ENCODE data around the gene GCC2.
"Not testable (repeated sequence)": the region's sequence is repeated elsewhere in the genome, so short reads cannot be mapped to it uniquely, and the experiment has no call there.

The GCC2 gene

DNA sequence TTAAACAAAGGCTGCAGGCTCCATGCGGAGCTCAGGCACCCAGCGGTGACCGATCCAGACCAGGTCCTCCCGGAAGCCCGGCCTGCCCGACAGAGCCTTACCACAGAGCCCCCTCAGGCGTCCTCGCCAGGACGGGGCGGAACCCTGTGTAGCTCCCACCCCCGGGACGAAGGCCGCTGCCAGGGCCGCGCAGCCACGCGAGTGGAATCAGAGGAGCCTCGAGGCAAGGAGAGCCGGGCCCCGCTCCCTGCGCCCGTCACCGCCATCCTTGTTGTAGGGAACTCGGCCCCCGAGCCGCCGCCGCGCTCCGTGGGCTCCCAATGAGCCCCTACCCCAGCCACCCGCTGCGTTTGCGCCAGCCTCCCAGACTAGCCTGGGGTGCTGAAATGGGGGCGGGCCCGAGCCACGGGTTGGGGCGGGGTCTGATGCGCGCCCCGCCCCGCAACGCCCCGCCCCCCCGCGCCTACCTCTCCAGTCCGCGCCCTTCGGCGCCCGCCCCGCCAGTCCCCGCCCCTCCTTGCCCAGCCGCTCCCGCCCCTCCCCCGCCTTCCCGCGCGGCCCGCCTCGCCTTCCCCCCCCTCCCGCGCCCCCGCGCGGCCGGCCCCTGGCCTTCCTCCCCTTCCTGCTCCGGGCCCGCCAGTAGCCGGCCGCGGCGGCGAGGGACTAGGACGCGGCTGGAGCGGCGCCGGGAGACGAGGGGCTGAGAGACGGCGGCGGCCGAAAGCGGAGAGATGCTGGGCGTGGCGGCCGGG, 85.0 kb downstream of the GCC2 start, which contains the start of gene LIMS1:
TSS of gene LIMS1 (plus strand) at position 639 of the 752 bp plus-strand sequence. CDS start at position 732, 93 bp downstream.
- peak; percentile 87 for DNase-seq

DNA sequence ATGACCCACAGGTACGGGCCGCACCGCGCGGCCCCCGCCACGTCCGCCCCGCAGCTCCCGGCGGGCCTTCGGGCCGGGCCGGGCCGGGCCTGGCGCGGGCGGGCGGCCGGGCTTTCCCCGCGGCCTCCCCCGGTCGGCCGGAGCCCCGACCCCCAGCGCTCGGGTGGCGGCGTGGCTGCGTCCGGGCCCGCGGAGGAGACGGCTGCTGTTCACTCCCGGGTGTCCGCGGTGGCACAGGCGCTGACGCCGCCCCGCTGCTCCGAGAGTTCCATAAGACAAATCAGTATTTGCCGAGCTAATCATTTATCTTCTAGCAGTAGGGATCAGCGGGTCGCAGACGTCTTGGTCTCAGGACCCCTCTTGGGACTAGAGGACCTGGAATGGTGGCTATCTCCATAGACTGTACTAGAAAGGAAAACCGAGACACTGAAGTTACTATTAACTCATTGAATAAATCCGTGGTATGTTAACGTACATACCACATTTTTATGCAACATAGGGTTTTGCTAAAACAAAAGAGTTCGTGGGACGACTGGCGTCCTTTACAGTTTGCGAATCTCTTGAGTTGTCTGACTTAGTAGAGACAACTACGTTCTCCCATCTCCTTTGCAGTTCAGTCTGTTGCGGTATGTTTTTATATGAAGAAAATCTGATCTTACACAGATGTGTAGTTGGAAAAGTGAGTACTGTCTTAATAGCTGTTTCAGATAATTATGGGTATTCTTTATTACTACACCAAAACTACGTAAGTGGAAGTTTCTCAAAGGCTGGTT, 85.8 kb downstream of the GCC2 start:
- peak; percentile 14 for DNase-seq

DNA sequence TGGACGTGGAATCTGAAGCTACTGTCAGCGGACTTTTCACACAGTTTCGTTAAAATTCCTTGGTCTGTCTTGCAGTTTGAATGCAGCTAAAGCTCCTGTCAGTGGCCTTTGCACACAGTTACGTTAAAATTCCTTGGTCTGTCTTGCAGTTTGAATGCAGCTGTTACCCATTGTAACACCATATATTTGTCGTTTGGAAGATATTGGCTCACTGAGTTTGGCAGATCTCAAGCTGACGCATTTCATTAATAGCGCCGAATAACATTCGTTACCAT, 86.3 kb downstream of the GCC2 start:
- no peak for DNase-seq

DNA sequence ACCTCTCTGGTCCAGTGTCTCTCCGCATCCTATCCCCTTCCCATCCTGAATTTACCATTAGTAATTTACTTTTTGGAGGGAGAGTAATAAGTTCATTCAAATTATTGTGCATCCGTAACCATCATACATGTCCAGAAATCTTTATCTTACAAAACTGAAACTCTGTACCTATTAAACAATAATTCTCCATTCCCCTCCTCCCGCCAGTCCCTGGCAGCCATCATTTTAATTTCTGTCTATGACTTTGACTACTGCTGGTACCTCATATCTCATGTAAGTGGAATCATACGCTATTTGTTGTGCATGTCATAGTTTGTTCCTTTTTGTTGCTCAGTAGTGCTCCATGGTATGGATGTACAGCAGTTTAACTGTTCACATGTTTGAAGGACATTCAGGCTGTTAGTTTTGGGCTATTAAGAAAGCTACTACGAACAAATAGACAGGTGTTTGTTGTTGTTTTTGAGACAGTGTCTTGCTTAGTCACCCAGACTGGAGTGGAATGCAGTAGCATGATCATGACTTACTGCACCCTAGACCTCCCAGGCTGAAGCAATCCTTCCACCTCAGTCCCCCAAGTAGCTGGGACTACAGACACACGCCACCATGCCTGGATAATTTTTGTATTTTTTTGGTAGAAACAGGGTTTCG, 87.3 kb downstream of the GCC2 start:
- DNase-seq: no peak

- DNase-seq: no peak
Observed at GRCh38 chr2:108536911-108537310, 87.9 kb downstream of the GCC2 start.

DNA sequence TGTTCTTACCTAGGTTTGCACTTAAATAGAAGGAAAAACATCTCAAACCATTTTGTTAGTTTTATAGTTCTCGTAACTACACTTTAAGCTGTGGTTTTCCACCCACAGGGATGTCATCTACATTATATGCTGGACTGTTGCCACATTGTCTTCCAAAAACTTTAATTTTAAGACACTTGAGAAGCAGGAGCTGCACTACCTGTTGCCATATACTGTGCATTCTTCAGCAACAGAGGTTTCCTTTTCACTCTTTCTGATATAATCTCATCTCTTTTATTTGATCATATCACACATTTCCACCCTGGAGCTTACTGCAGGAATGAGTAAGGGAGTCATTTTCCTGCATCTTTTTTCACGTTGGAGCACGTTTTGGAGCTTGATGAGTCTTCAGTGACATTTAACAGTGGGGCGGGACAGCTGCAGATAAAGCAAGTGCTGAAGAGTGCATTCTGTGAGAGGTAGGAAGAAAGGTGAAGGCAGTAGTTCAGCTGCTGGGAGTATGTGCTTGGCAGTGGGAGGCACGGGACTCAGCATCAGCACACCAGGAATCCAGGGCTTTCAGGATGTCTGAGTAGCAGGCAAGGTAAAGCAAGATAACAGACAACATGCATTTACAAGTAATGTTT, 89.1 kb downstream of the GCC2 start:
- no peak for DNase-seq

- DNase-seq: no peak
Observed at GRCh38 chr2:108541451-108541850, 92.4 kb downstream of the GCC2 start.

- no peak for DNase-seq
Observed at GRCh38 chr2:108542071-108542470, 93.1 kb downstream of the GCC2 start.

DNA sequence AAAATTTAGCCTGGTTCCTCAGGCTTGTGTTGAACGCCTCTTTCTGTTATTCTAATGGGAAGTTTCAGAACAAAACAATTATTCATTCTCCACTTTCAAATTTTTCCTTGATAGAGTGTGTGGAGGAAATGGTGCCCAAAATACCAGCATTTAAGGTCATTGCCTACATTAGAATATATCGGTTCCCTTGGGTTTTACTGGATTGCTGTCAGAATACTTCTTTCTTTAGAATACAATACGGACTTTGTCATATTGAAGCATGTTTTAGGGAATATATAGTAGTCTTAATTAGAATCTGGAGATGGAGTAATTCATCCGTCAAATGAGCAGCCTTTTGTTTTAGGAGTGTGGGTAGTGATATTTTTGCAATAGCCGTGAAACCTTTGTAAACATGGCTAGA, 98.6 kb downstream of the GCC2 start:
- no peak for DNase-seq

- no peak for DNase-seq
Observed at GRCh38 chr2:108548208-108549003, 99.4 kb downstream of the GCC2 start.

- DNase-seq: no peak
Observed at GRCh38 chr2:108552566-108552965, 103.6 kb downstream of the GCC2 start.

GRCh38 chr2:108553209-108553919, 104.4 kb downstream of the GCC2 start:
- DNase-seq: no peak

DNA sequence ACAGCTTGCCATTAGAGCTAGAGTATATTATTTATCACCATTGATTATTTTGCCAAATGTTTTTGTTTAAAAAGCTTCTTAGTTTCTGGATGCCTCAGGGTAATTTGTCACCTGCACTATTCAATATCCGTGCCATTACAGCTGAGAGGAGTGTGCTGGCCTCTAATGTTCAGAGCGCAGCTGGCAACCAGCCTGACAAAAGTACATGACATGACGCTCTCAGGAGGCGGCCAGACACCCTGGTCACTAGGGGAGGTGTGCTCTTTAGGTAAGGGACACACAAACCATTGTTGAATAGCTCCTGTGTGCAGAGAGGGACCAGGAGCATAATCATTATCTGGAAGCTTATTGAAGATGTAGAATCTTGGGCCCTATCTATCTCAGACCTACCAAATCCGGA, 105.5 kb downstream of the GCC2 start:
- DNase-seq: no peak

DNA sequence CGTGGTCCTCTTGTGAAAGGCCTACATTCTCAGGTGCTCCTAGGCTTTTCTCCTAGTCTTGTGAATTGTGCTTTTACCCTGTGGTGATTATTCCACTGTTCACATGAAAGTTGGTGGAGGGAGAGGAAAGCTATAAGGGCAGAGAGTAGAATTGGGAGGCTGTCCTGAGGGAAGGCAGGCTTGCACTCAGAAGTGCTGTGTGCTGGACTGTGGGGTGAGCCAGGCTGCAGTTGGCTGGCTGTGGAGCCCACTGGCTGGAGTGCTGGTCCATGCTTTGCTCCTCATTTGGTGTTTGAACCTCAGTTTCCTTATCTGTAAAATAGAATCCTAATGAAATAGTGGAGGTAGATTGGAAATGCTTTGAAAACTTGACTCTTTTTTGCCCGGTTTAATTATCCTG, 106.6 kb downstream of the GCC2 start:
- no peak for DNase-seq

DNA sequence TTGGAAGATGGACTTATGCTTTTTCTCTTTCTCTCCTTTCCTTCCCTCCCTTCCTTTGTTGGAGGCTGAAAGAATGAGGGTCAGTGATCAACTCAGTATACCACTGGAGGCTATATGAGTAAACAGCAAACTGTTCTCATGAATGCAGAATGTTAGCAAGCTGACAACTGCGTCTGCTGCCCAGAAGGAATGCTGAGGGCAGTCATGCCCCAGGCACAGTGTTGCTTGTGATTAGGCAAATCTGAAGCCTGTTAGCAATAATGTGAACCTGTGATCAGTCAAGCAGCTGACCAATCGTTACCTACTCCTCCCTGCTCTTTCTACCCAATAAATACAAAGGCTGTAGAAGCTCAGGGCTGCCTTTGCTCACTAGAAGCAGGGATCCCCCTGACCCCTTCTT, 107.6 kb downstream of the GCC2 start:
- DNase-seq: not testable (repeated sequence)
